HEK293 (cell line): Measurements from ENCODE around the gene GPATCH4.

ENCODE experiments used
- CTCF ChIA-PET: fragments of 350-600 bp; formaldehyde crosslinking; extraction: SDS; loops from one replicate; lab custom pipeline; 2021; ENCODE audit warnings: antibody characterized with exemption; lab: Yijun Ruan, JAX
- POLR2A ChIA-PET: fragments of 300-600 bp; formaldehyde crosslinking; extraction: SDS; loops from one replicate; lab custom pipeline; 2020; ENCODE audit warnings: antibody characterized with exemption, inconsistent platforms; lab: Yijun Ruan, JAX
- H3K27ac ChIP-seq: fragments of 200-500 bp; sonication (Bioruptor generic); 2 replicates; pipeline ENCODE4 v1.5.1; 2014; ENCODE audit warnings: low read depth, low read length, control low read depth, inconsistent platforms; ENCODE audit errors: extremely low read depth
- H3K36me3 ChIP-seq, 2 experiments: fragments of 200-500 bp in 1 of 2; sonication (Bioruptor generic) in 1 of 2; 1 replicate in 1 of 2; 2 replicates in 1 of 2; pipeline ENCODE4 v1.5.1; 2014 to 2017; ENCODE audit warnings: inconsistent platforms in 2 of 2, low read length in 2 of 2; ENCODE audit not compliant: control insufficient read depth in 2 of 2, insufficient read depth in 1 of 2
- H3K4me1 ChIP-seq: fragments of 200-500 bp; sonication (Bioruptor generic); 2 replicates; pipeline ENCODE4 v1.5.1; 2014; ENCODE audit warnings: mild to moderate bottlenecking, low read length, inconsistent platforms; ENCODE audit not compliant: control insufficient read depth, insufficient read depth
- H3K4me3 ChIP-seq: 2 replicates; pipeline ENCODE4 v1.5.1; 2011; ENCODE audit warnings: low read depth, mild to moderate bottlenecking, control low read depth, low read length, moderate library complexity
- H3K9me3 ChIP-seq: fragments of 200-500 bp; sonication (Bioruptor generic); 2 replicates; pipeline ENCODE4 v1.5.1; 2014; ENCODE audit warnings: low read depth, low read length, inconsistent platforms; ENCODE audit not compliant: control insufficient read depth, insufficient read depth
- GLIS1 ChIP-seq: fragments of 450-650 bp; formaldehyde crosslinking; IDR thresholded peaks from 2 replicates; pipeline ENCODE4 v1.5.1; 2016; ENCODE audit warnings: missing biosample characterization, missing genetic modification characterization
- GLIS2 ChIP-seq: fragments of 450-650 bp; formaldehyde crosslinking; IDR thresholded peaks from 2 replicates; pipeline ENCODE4 v1.5.1; 2016; ENCODE audit warnings: missing biosample characterization, missing genetic modification characterization
- OVOL3 ChIP-seq: fragments of 450-650 bp; formaldehyde crosslinking; IDR thresholded peaks from 2 replicates; pipeline ENCODE4 v1.5.1; 2016; ENCODE audit warnings: missing biosample characterization, missing genetic modification characterization
- RBAK ChIP-seq: fragments of 450-650 bp; formaldehyde crosslinking; IDR thresholded peaks from 2 replicates; pipeline ENCODE4 v1.5.1; 2016; ENCODE audit warnings: missing biosample characterization, missing genetic modification characterization
- YY1 ChIP-seq: fragments of 450-650 bp; formaldehyde crosslinking; IDR thresholded peaks from 2 replicates; pipeline ENCODE4 v1.5.1; 2018; ENCODE audit warnings: missing biosample characterization, missing genetic modification characterization
- ZIC2 ChIP-seq: fragments of 450-650 bp; formaldehyde crosslinking; IDR thresholded peaks from 2 replicates; pipeline ENCODE4 v1.5.1; 2016; ENCODE audit warnings: missing biosample characterization, missing genetic modification characterization
- ZNF138 ChIP-seq: fragments of 450-650 bp; formaldehyde crosslinking; IDR thresholded peaks from 2 replicates; pipeline ENCODE4 v1.5.1; 2016; ENCODE audit warnings: missing biosample characterization, missing genetic modification characterization, borderline replicate concordance
- ZNF175 ChIP-seq: fragments of 450-650 bp; formaldehyde crosslinking; IDR thresholded peaks from 2 replicates; pipeline ENCODE4 v1.5.1; 2016; ENCODE audit warnings: missing biosample characterization, missing genetic modification characterization
- ZNF2 ChIP-seq: fragments of 450-650 bp; formaldehyde crosslinking; IDR thresholded peaks from 2 replicates; pipeline ENCODE4 v1.5.1; 2016; ENCODE audit warnings: missing biosample characterization, missing genetic modification characterization
- ZNF211 ChIP-seq: fragments of 450-650 bp; formaldehyde crosslinking; IDR thresholded peaks from 2 replicates; pipeline ENCODE4 v1.5.1; 2016; ENCODE audit warnings: low read depth, missing biosample characterization, missing genetic modification characterization
- ZNF248 ChIP-seq: fragments of 450-650 bp; formaldehyde crosslinking; IDR thresholded peaks from 2 replicates; pipeline ENCODE4 v1.5.1; 2017; ENCODE audit warnings: missing biosample characterization, missing genetic modification characterization
- ZNF311 ChIP-seq: fragments of 450-650 bp; formaldehyde crosslinking; IDR thresholded peaks from 2 replicates; pipeline ENCODE4 v1.5.1; 2017; ENCODE audit warnings: missing biosample characterization, missing genetic modification characterization, borderline replicate concordance
- ZNF548 ChIP-seq: fragments of 450-650 bp; formaldehyde crosslinking; IDR thresholded peaks from 2 replicates; pipeline ENCODE4 v1.5.1; 2016; ENCODE audit warnings: missing biosample characterization, missing genetic modification characterization
- ZNF555 ChIP-seq: fragments of 450-650 bp; formaldehyde crosslinking; conservative IDR thresholded peaks from 2 replicates; pipeline ENCODE4 v1.5.1; 2017; ENCODE audit warnings: missing biosample characterization, mild to moderate bottlenecking, missing genetic modification characterization, inconsistent platforms
- ZNF558 ChIP-seq: fragments of 450-650 bp; formaldehyde crosslinking; IDR thresholded peaks from 2 replicates; pipeline ENCODE4 v1.5.1; 2016; ENCODE audit warnings: missing biosample characterization, missing genetic modification characterization
- ZNF585B ChIP-seq: fragments of 450-650 bp; formaldehyde crosslinking; IDR thresholded peaks from 2 replicates; pipeline ENCODE4 v1.5.1; 2016; ENCODE audit warnings: missing biosample characterization, missing genetic modification characterization
- ZNF626 ChIP-seq: fragments of 450-650 bp; sonication (Bioruptor Pico); formaldehyde crosslinking; IDR thresholded peaks from 2 replicates; pipeline ENCODE4 v1.5.1; 2018; ENCODE audit warnings: missing biosample characterization, missing genetic modification characterization, inconsistent platforms
- ZNF747 ChIP-seq: fragments of 450-650 bp; formaldehyde crosslinking; IDR thresholded peaks from 2 replicates; pipeline ENCODE4 v1.5.1; 2016; ENCODE audit warnings: missing biosample characterization, missing genetic modification characterization
- TF ChIP-seq, protein P1 (sequence below): fragments of 450-650 bp; formaldehyde crosslinking; IDR thresholded peaks from 2 replicates; pipeline ENCODE4 v1.5.1; 2016; ENCODE audit warnings: missing biosample characterization, missing genetic modification characterization
- TF ChIP-seq, protein P2 (sequence below): fragments of 450-650 bp; formaldehyde crosslinking; IDR thresholded peaks from 2 replicates; pipeline ENCODE4 v1.5.1; 2016; ENCODE audit warnings: missing biosample characterization, missing genetic modification characterization
- TF ChIP-seq, protein P3 (sequence below): fragments of 450-650 bp; formaldehyde crosslinking; IDR thresholded peaks from 2 replicates; pipeline ENCODE4 v1.5.1; 2016; ENCODE audit warnings: missing biosample characterization, missing genetic modification characterization
- TF ChIP-seq, protein P4 (sequence below): fragments of 450-650 bp; formaldehyde crosslinking; IDR thresholded peaks from 2 replicates; pipeline ENCODE4 v1.5.1; 2017; ENCODE audit warnings: missing biosample characterization, mild to moderate bottlenecking, missing genetic modification characterization, moderate library complexity

The GPATCH4 gene

DNA sequence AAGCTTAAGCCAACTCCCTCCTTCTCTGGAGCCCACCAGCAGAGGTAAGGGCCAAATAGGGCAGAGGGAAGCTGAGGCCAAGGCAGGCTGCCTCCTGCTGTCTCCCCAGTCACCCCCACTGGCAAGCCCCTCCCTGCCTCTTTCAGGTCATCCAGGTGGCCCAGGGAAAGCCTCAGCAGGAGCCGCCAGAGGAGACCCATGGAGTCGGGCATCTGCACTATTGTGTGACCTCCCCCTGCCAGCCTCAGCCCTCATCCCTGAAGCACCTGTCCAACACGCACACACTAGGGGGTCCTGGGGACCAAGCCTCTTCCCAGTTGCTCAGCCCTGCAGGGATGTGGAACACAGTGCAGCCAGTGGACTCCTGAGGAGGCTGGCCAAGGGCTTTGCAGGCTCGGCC is 15.0 kb downstream of the GPATCH4 start:
- no peak overlapping the region for H3K27ac ChIP-seq

DNA sequence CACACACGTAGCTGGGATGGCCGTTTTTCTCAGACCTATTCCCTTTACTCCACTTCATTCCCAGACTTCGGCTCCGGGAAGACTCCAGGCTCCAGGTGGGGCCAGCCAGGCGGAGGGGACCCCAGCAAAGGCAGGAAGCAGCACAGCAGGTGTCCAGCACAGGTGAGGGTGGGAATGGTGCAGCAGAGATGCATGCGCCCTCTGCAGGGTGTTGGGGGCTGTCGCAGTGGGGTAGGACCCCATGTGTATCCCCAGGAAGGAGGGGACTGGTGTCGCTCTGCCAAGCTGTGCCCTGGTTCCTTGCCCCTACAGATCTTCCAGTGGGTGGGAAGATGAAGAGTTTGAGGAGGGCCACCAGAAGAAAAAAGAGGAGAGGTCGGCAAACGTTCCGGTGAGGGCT is 16.5 kb downstream of the GPATCH4 start:
- no peak overlapping the region for H3K27ac ChIP-seq
- CTCF ChIA-PET = interaction anchor here (0.7 to 3.3 kb wide), 14 partner anchors 9 to 201 kb away, joined by 3 to 18 read pairs (median 4); no protein-coding TSS in a partner anchor
- peak; percentile 31; the same call in 1 of the 2 replicates for TF ChIP-seq GLIS1 (tag by site-specific recombination)
- no peak for TF ChIP-seq ZNF747 (tag by site-specific recombination)
- TF ChIP-seq, protein P1, sequence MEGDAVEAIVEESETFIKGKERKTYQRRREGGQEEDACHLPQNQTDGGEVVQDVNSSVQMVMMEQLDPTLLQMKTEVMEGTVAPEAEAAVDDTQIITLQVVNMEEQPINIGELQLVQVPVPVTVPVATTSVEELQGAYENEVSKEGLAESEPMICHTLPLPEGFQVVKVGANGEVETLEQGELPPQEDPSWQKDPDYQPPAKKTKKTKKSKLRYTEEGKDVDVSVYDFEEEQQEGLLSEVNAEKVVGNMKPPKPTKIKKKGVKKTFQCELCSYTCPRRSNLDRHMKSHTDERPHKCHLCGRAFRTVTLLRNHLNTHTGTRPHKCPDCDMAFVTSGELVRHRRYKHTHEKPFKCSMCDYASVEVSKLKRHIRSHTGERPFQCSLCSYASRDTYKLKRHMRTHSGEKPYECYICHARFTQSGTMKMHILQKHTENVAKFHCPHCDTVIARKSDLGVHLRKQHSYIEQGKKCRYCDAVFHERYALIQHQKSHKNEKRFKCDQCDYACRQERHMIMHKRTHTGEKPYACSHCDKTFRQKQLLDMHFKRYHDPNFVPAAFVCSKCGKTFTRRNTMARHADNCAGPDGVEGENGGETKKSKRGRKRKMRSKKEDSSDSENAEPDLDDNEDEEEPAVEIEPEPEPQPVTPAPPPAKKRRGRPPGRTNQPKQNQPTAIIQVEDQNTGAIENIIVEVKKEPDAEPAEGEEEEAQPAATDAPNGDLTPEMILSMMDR (tag by site-specific recombination) = peak; percentile 37; the same call in 1 of the 2 replicates
- no peak for TF ChIP-seq ZNF555 (tag by site-specific recombination)
- TF ChIP-seq GLIS2 (tag by site-specific recombination) = peak; percentile 48; the same call in 1 of the 2 replicates
- peak; percentile 86; the same call in 1 of the 2 replicates for TF ChIP-seq ZNF2 (tag by site-specific recombination)
- TF ChIP-seq, all 188 proteins: peak for 4
- Histone ChIP-seq H3K9me3 (no peaks in the 10 kb centered on the region), H3K4me1 (no peaks in the 10 kb centered on the region), H3K36me3 (no peaks in the 10 kb centered on the region), H3K4me3 (no peak overlapping the region)
- POLR2A ChIA-PET = no interaction called here

More for the DNA sequence above, 15.0 kb downstream of the GPATCH4 start:
- no peaks in the 10 kb centered on the region for H3K36me3 ChIP-seq
- H3K4me3 ChIP-seq = no peak overlapping the region
- CTCF ChIA-PET = interaction anchor here (0.6 to 3.3 kb wide), 15 partner anchors 11 to 201 kb away, joined by 3 to 18 read pairs (median 5); no protein-coding TSS in a partner anchor
- no peaks in the 10 kb centered on the region for H3K4me1 ChIP-seq
- TF ChIP-seq, protein P2, sequence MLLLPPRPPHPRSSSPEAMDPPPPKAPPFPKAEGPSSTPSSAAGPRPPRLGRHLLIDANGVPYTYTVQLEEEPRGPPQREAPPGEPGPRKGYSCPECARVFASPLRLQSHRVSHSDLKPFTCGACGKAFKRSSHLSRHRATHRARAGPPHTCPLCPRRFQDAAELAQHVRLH = no peak
- TF ChIP-seq ZNF558 (no peak), ZNF248 (tag by site-specific recombination) (no peak), ZNF548 (tag by site-specific recombination) (no peak), ZNF585B (tag by site-specific recombination) (no peak), RBAK (tag by site-specific recombination) (no peak), ZNF211 (no peak), ZNF138 (tag by site-specific recombination) (no peak), ZNF175 (no peak), OVOL3 (tag by site-specific recombination) (no peak), GLIS1 (tag by site-specific recombination) (peak; percentile 95), ZIC2 (tag by site-specific recombination) (peak; percentile 84), ZNF311 (tag by site-specific recombination) (no peak), YY1 (tag by site-specific recombination) (no peak), ZNF626 (tag by site-specific recombination) (no peak)
- TF ChIP-seq, protein P3, sequence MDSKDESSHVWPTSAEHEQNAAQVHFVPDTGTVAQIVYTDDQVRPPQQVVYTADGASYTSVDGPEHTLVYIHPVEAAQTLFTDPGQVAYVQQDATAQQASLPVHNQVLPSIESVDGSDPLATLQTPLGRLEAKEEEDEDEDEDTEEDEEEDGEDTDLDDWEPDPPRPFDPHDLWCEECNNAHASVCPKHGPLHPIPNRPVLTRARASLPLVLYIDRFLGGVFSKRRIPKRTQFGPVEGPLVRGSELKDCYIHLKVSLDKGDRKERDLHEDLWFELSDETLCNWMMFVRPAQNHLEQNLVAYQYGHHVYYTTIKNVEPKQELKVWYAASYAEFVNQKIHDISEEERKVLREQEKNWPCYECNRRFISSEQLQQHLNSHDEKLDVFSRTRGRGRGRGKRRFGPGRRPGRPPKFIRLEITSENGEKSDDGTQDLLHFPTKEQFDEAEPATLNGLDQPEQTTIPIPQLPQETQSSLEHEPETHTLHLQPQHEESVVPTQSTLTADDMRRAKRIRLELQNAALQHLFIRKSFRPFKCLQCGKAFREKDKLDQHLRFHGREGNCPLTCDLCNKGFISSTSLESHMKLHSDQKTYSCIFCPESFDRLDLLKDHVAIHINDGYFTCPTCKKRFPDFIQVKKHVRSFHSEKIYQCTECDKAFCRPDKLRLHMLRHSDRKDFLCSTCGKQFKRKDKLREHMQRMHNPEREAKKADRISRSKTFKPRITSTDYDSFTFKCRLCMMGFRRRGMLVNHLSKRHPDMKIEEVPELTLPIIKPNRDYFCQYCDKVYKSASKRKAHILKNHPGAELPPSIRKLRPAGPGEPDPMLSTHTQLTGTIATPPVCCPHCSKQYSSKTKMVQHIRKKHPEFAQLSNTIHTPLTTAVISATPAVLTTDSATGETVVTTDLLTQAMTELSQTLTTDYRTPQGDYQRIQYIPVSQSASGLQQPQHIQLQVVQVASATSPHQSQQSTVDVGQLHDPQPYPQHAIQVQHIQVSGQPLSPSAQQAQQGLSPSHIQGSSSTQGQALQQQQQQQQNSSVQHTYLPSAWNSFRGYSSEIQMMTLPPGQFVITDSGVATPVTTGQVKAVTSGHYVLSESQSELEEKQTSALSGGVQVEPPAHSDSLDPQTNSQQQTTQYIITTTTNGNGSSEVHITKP (tag by site-specific recombination) = no peak
- TF ChIP-seq, protein P4, sequence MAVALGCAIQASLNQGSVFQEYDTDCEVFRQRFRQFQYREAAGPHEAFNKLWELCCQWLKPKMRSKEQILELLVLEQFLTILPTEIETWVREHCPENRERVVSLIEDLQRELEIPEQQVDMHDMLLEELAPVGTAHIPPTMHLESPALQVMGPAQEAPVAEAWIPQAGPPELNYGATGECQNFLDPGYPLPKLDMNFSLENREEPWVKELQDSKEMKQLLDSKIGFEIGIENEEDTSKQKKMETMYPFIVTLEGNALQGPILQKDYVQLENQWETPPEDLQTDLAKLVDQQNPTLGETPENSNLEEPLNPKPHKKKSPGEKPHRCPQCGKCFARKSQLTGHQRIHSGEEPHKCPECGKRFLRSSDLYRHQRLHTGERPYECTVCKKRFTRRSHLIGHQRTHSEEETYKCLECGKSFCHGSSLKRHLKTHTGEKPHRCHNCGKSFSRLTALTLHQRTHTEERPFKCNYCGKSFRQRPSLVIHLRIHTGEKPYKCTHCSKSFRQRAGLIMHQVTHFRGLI (tag by site-specific recombination) = no peak
- POLR2A ChIA-PET = interaction anchor here (0.9 to 1.3 kb wide), 5 partner anchors 8 to 129 kb away, joined by 3 to 4 read pairs (median 4); no protein-coding TSS in a partner anchor
- no peaks in the 10 kb centered on the region for H3K9me3 ChIP-seq
